H1 (cell line): ENCODE measurements around the gene YAP1. TPM values are rescaled to one million over a fixed set of nuclear protein-coding genes. Genes with fewer than 3 reads are reported as not detected.

ENCODE experiments used
- CTCF ChIA-PET: fragments of 300-600 bp; sonication (Branson Sonifier 250); formaldehyde crosslinking; loops from one replicate; lab custom pipeline; 2021; ENCODE audit not compliant: partially characterized antibody; lab: Charles Lee
- POLR2A ChIA-PET: fragments of 300-600 bp; sonication (Branson Sonifier 250); formaldehyde crosslinking; loops from one replicate; lab custom pipeline; 2021; ENCODE audit warnings: inconsistent platforms; ENCODE audit not compliant: partially characterized antibody; lab: Charles Lee
- DNase-seq, 2 experiments: peaks; one replicate each; pipeline versions ENCODE4 v3.0.0 to v3.0.0-alpha.2; 2010 to 2022; ENCODE audit warnings: low spot score in 2 of 2, low read depth in 1 of 2, mixed read lengths in 1 of 2
- FAIRE-seq: peaks from 2 replicates; lab custom pipeline; 2011; peaks lifted over from hg19 to GRCh38; lab: Jason Lieb, UNC
- H2AFZ ChIP-seq: 2 replicates; pipeline ENCODE4 v1.8.1; 2012; ENCODE audit warnings: low read length, inconsistent platforms
- H2AK5ac ChIP-seq: 2 replicates; pipeline ENCODE4 v1.6.1; 2013; ENCODE audit warnings: low read depth, low read length
- H2BK120ac ChIP-seq: replicated peaks from 2 replicates; pipeline ENCODE3; 2013; ENCODE audit warnings: low read depth, low read length, inconsistent platforms
- H2BK12ac ChIP-seq: 2 replicates; pipeline ENCODE4 v1.6.1; 2013; ENCODE audit warnings: low read depth, low read length
- H2BK15ac ChIP-seq: 2 replicates; pipeline ENCODE4 v1.6.1; 2013; ENCODE audit warnings: low read length
- H2BK20ac ChIP-seq: 2 replicates; pipeline ENCODE4 v1.6.1; 2013; ENCODE audit warnings: low read length
- H2BK5ac ChIP-seq: 2 replicates; pipeline ENCODE4 v1.6.1; 2013; ENCODE audit warnings: low read depth, low read length
- H3K14ac ChIP-seq: 2 replicates; pipeline ENCODE4 v1.6.1; 2013; ENCODE audit warnings: inconsistent platforms; ENCODE audit not compliant: insufficient read length
- H3K18ac ChIP-seq: 2 replicates; pipeline ENCODE4 v1.6.1; 2013; ENCODE audit warnings: low read length; ENCODE audit errors: extremely low read depth
- H3K23ac ChIP-seq: 2 replicates; pipeline ENCODE4 v1.6.1; 2013; ENCODE audit warnings: inconsistent platforms; ENCODE audit not compliant: insufficient read length
- H3K23me2 ChIP-seq: 2 replicates; pipeline ENCODE4 v1.6.1; 2013; ENCODE audit warnings: low read depth, low read length
- H3K27ac ChIP-seq: 2 replicates; pipeline ENCODE4 v1.6.1; 2011; ENCODE audit warnings: low read depth, low read length, inconsistent platforms
- H3K27me3 ChIP-seq, 4 experiments: replicated peaks in 1 of 4; 1 replicate in 1 of 4; 2 replicates in 3 of 4; pipeline versions ENCODE4 v1.6.1 to v1.8.1; 2011 to 2013; ENCODE audit warnings: low read length in 3 of 4, mild to moderate bottlenecking in 3 of 4, inconsistent platforms in 2 of 4, mixed read lengths in 2 of 4, moderate library complexity in 1 of 4; ENCODE audit not compliant: control insufficient read depth in 3 of 4, insufficient read depth in 3 of 4; ENCODE audit errors: extremely low read depth in 1 of 4
- H3K36me3 ChIP-seq, 4 experiments: 2 replicates each; pipeline versions ENCODE4 v1.6.1 to v1.8.1; 2011 to 2013; ENCODE audit warnings: mild to moderate bottlenecking in 4 of 4, low read length in 3 of 4, moderate library complexity in 2 of 4, control low read depth in 1 of 4, inconsistent platforms in 1 of 4; ENCODE audit not compliant: insufficient read depth in 4 of 4, control insufficient read depth in 2 of 4
- H3K4ac ChIP-seq: replicated peaks from 2 replicates; pipeline ENCODE3; 2013; ENCODE audit warnings: low read length, low read depth, mixed read lengths, inconsistent platforms; ENCODE audit not compliant: insufficient read length
- H3K4me1 ChIP-seq, 4 experiments: replicated peaks in 1 of 4; 1 replicate in 1 of 4; 2 replicates in 3 of 4; pipeline versions ENCODE4 v1.6.1 to v1.8.1; 2011 to 2013; ENCODE audit warnings: low read length in 3 of 4, inconsistent platforms in 2 of 4, mixed read lengths in 1 of 4; ENCODE audit not compliant: insufficient read depth in 4 of 4, control insufficient read depth in 3 of 4
- H3K4me2 ChIP-seq, 2 experiments: 2 replicates each; pipeline versions ENCODE4 v1.6.1 to v1.8.1; 2011 to 2013; ENCODE audit warnings: low read depth in 2 of 2, low read length in 2 of 2, control low read depth in 1 of 2, inconsistent platforms in 1 of 2, mild to moderate bottlenecking in 1 of 2; ENCODE audit not compliant: insufficient read depth in 1 of 2
- H3K4me3 ChIP-seq, 4 experiments: fragments of 200-600, 300-600 bp in 1 of 4; sonication (generic), shearing (Covaris generic), sonication (Bioruptor Twin) in 1 of 4; 2 replicates each; pipeline versions ENCODE4 v1.5.1 to v1.8.1; 2011 to 2016; ENCODE audit warnings: low read length in 4 of 4, low read depth in 3 of 4, control low read depth in 2 of 4, inconsistent platforms in 2 of 4, mild to moderate bottlenecking in 2 of 4, mixed read lengths in 1 of 4, moderate library complexity in 1 of 4; ENCODE audit not compliant: insufficient read depth in 2 of 4; ENCODE audit errors: extremely low read depth in 1 of 4
- H3K56ac ChIP-seq: replicated peaks from 2 replicates; pipeline ENCODE3; 2013; ENCODE audit warnings: low read depth, mild to moderate bottlenecking, mixed read lengths, low read length, inconsistent platforms; ENCODE audit not compliant: insufficient read length
- H3K79me1 ChIP-seq: 2 replicates; pipeline ENCODE4 v1.6.1; 2013; ENCODE audit warnings: low read depth, low read length, control low read depth
- H3K79me2 ChIP-seq, 2 experiments: 2 replicates each; pipeline versions ENCODE4 v1.6.1 to v1.8.1; 2012 to 2013; ENCODE audit warnings: low read length in 2 of 2, mild to moderate bottlenecking in 2 of 2, inconsistent platforms in 1 of 2; ENCODE audit not compliant: insufficient read depth in 2 of 2, control insufficient read depth in 1 of 2
- H3K9ac ChIP-seq, 4 experiments: replicated peaks in 1 of 4; 1 replicate in 1 of 4; 2 replicates in 3 of 4; pipeline versions ENCODE4 v1.6.1 to v1.8.1; 2011 to 2013; ENCODE audit warnings: low read depth in 3 of 4, low read length in 3 of 4, control low read depth in 2 of 4, mild to moderate bottlenecking in 2 of 4, moderate library complexity in 2 of 4, inconsistent platforms in 1 of 4; ENCODE audit errors: extremely low read depth in 1 of 4
- H3K9me3 ChIP-seq, 2 experiments: 2 replicates each; pipeline versions ENCODE4 v1.6.1 to v1.8.1; 2012 to 2013; ENCODE audit warnings: mild to moderate bottlenecking in 2 of 2, moderate library complexity in 2 of 2, control low read depth in 1 of 2, inconsistent platforms in 1 of 2, low read depth in 1 of 2, low read length in 1 of 2, mixed read lengths in 1 of 2; ENCODE audit not compliant: insufficient read depth in 2 of 2
- H4K20me1 ChIP-seq, 2 experiments: replicated peaks in 1 of 2; 2 replicates each; pipeline versions ENCODE3 to v1.8.1; 2011 to 2013; ENCODE audit warnings: inconsistent platforms in 2 of 2, low read length in 2 of 2, mild to moderate bottlenecking in 1 of 2; ENCODE audit not compliant: insufficient read depth in 2 of 2, control insufficient read depth in 1 of 2
- H4K5ac ChIP-seq: 2 replicates; pipeline ENCODE4 v1.6.1; 2013; ENCODE audit warnings: low read length, low read depth, mixed read lengths, inconsistent platforms; ENCODE audit not compliant: insufficient read length
- H4K8ac ChIP-seq: 2 replicates; pipeline ENCODE4 v1.8.0; 2013; ENCODE audit warnings: mild to moderate bottlenecking, moderate library complexity, low read length, inconsistent platforms; ENCODE audit not compliant: insufficient read depth; ENCODE audit errors: extremely low read depth
- H4K91ac ChIP-seq: replicated peaks from 2 replicates; pipeline ENCODE3; 2013; ENCODE audit warnings: low read length, mixed read lengths, inconsistent platforms; ENCODE audit not compliant: insufficient read length
- ATF3 ChIP-seq: IDR thresholded peaks from 2 replicates; pipeline ENCODE4 v1.6.1; 2011; ENCODE audit warnings: low read depth, mild to moderate bottlenecking, low read length; ENCODE audit not compliant: insufficient read depth
- CBX5 ChIP-seq: fragments of 300-800, 300-1000 bp; sonication (generic); IDR thresholded peaks from 2 replicates; pipeline ENCODE4 v1.7.1; 2016; ENCODE audit warnings: antibody characterized with exemption, low read length, low read depth
- NANOG ChIP-seq: IDR thresholded peaks from 2 replicates; pipeline ENCODE4 v1.6.1; 2011; ENCODE audit warnings: low read length, low read depth, mild to moderate bottlenecking, inconsistent platforms; ENCODE audit not compliant: insufficient read depth, poor library complexity, severe bottlenecking
- NRF1 ChIP-seq: IDR thresholded peaks from 2 replicates; pipeline ENCODE4 v1.6.1; 2011; ENCODE audit warnings: mild to moderate bottlenecking, low read depth, low read length, improper control_type of control experiment
- PHF8 ChIP-seq: fragments of 200-600 bp; sonication (generic); conservative IDR thresholded peaks from 2 replicates; pipeline ENCODE4 v1.7.1; 2012; ENCODE audit warnings: low read depth, mild to moderate bottlenecking, inconsistent platforms, low read length, moderate library complexity
- SIN3A ChIP-seq, 2 experiments: IDR thresholded peaks in 1 of 2; conservative IDR thresholded peaks in 1 of 2; 2 replicates each; pipeline ENCODE4 v1.6.1; 2011 to 2012; ENCODE audit warnings: low read length in 2 of 2, improper control_type of control experiment in 1 of 2, low read depth in 1 of 2, mild to moderate bottlenecking in 1 of 2
- SP2 ChIP-seq: IDR thresholded peaks from 2 replicates; pipeline ENCODE4 v1.6.1; 2012; ENCODE audit warnings: mild to moderate bottlenecking, low read length, inconsistent platforms
- TBP ChIP-seq: IDR thresholded peaks from 2 replicates; pipeline ENCODE4 v1.6.1; 2011; ENCODE audit warnings: low read depth, low read length, improper control_type of control experiment
- WGBS, 2 experiments: shearing (Covaris generic) in 1 of 2; methylation state at CpG; one replicate each; pipeline versions ENCODE4 v1.1.6 to v1.1.7; 2013 to 2015; ENCODE audit warnings: low lambda C conversion rate in 2 of 2, mixed read lengths in 2 of 2, inconsistent platforms in 1 of 2, low coverage in 1 of 2, missing lambda C conversion rate in 1 of 2; ENCODE audit not compliant: insufficient replicate concordance in 2 of 2, insufficient coverage in 1 of 2, insufficient read length in 1 of 2; ENCODE audit errors: extremely low coverage in 1 of 2, missing lambda C conversion rate in 1 of 2; 5-methylcytosine and 5-hydroxymethylcytosine counted together
- polyA plus RNA-seq, 7 experiments: library from polyadenylated mRNA; depleted of rRNA in 3 of 7; stranded (reverse) in 5 of 7; unstranded in 2 of 7; fragments of >200 nt in 5 of 7; fragments of 200-250 nt in 2 of 7; gene quantifications; 1 replicate in 5 of 7; 2 replicates in 1 of 7; 4 replicates in 1 of 7; pipeline versions ENCODE4 v1.2.1 to v1.2.3, GENCODE V29; 2011 to 2013; ENCODE audit warnings: missing spikeins in 2 of 7, mixed read lengths in 2 of 7
- total RNA-seq: library from RNA; stranded (reverse); fragmentation: NEBNext Ultra II Directional; extraction: Animal tissue kit (Norgen Biotek cat#: 25700); gene quantifications from 2 replicates; pipeline ENCODE4 v1.2.1, GENCODE V29; 2021
- TF ChIP-seq, protein P1 (sequence below): IDR thresholded peaks from 2 replicates; pipeline ENCODE4 v1.6.1; 2012; ENCODE audit warnings: low read length, inconsistent platforms

YAP1 gene
- total and polyA plus RNA-seq, 2 of the 8 experiments (the other 6 are each of a cell fraction or from before 2014, with no cell fraction given): 62.0 to 108 TPM

- Histone ChIP-seq H2BK15ac (no peak overlapping the region), H4K5ac (peak overlapping the region; percentile 15), H3K9me3 (no peaks in the 10 kb centered on the region), H3K4me1 (peaks cover 0 to 5% (median 0%) of the 10 kb centered on the region in 4 experiments; a peak in 1 of 7 replicates), H4K20me1 (no peaks in the 10 kb centered on the region), H3K79me1 (no peaks in the 10 kb centered on the region; the same call in 1 of the 2 replicates), H3K56ac (no peak overlapping the region), H2AK5ac (no peak overlapping the region), H2BK5ac (no peak overlapping the region), H3K27me3 (no peaks in the 10 kb centered on the region), H3K4me3 (no peak overlapping the region), H3K23me2 (no peaks in the 10 kb centered on the region), H2BK12ac (no peak overlapping the region), H3K79me2 (no peaks in the 10 kb centered on the region), H3K18ac (no peak overlapping the region), H3K9ac (no peak overlapping the region), H3K36me3 (peaks cover 0 to 26% (median 8%) of the 10 kb centered on the region in 4 experiments; a peak in 5 of 8 replicates), H2BK20ac (no peak overlapping the region), H4K91ac (no peak overlapping the region), H4K8ac (no peak overlapping the region), H3K14ac (no peak overlapping the region), H2BK120ac (no peak overlapping the region), H3K27ac (no peak overlapping the region), H3K23ac (no peak overlapping the region), H3K4me2 (no peak overlapping the region), H3K4ac (no peak overlapping the region), H2AFZ (no peak overlapping the region)
- no peak for FAIRE-seq
- ChIA-PET POLR2A (interaction anchor here (1.5 kb wide), 1 partner anchor 44 kb away, joined by 3 read pairs; no protein-coding TSS in a partner anchor), CTCF (interaction anchor here (1.0 to 2.4 kb wide), 7 partner anchors 15 to 82 kb away, joined by 3 to 12 read pairs (median 4); no protein-coding TSS in a partner anchor)
- DNase-seq: no peak
- WGBS, 2 experiments: 93% methylated on average over 9 of the region's 9 CpGs; no CpG with 5 or more reads in 1 of the 2 experiments
- TF ChIP-seq NRF1 (no peak), PHF8 (no peak), SIN3A (conservative IDR thresholded peaks at IDR 0.05 in 1 of 2, IDR thresholded peaks at IDR 0.05 in 1 of 2; ENCODE audit: low read depth in 1 of 2, low read length in 2 of 2) (no peak), CBX5 (no peak), NANOG (no peak), TBP (no peak), SP2 (no peak), ATF3 (no peak)
- TF ChIP-seq, protein P1, sequence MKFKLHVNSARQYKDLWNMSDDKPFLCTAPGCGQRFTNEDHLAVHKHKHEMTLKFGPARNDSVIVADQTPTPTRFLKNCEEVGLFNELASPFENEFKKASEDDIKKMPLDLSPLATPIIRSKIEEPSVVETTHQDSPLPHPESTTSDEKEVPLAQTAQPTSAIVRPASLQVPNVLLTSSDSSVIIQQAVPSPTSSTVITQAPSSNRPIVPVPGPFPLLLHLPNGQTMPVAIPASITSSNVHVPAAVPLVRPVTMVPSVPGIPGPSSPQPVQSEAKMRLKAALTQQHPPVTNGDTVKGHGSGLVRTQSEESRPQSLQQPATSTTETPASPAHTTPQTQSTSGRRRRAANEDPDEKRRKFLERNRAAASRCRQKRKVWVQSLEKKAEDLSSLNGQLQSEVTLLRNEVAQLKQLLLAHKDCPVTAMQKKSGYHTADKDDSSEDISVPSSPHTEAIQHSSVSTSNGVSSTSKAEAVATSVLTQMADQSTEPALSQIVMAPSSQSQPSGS: no peak
Measured at GRCh38 chr11:102226702-102227490, 116.6 kb downstream of the YAP1 start.
